Thyroid gland (tissue), 4 donors: ENCODE measurements around the gene PTPRU.

Source experiments
- CTCF ChIP-seq, 6 experiments: fragments of 200-600 bp in 3 of 6; fragments of 450-650 bp in 3 of 6; sonication (generic) in 3 of 6; IDR thresholded peaks; one replicate each; pipeline ENCODE4 v1.5.1; 2016 to 2019; ENCODE audit warnings: antibody characterized with exemption in 6 of 6, mild to moderate bottlenecking in 2 of 6, inconsistent platforms in 1 of 6, moderate library complexity in 1 of 6
- POLR2A ChIP-seq, 2 donors: fragments of 450-650 bp; IDR thresholded peaks; one replicate each; pipeline ENCODE4 v1.6.1; 2017; ENCODE audit warnings: antibody characterized with exemption in 2 of 2, mild to moderate bottlenecking in 2 of 2, moderate library complexity in 1 of 2

- TF ChIP-seq POLR2A (IDR thresholded peaks at IDR 0.05) (no peak), CTCF (IDR thresholded peaks at IDR 0.05) (no peak)
Measured at GRCh38 chr1:29221296-29221695, 15.0 kb upstream of the PTPRU start.
